GM21723 (cell line): ENCODE measurements around the gene ITGAV.
"Not testable (repeated sequence)": the region's sequence is repeated elsewhere in the genome, so short reads cannot be mapped to it uniquely, and the experiment has no call there.

Experiments
- ATAC-seq: cut with Tn5 transposase; IDR thresholded peaks from one replicate; pipeline ENCODE4 v1.9.1; 2021; ENCODE audit warnings: mild to moderate bottlenecking, moderate library complexity; ENCODE audit not compliant: unreplicated experiment

The ITGAV gene

GRCh38 chr2:186589612-186590349 is at the start of gene ITGAV:
Gene ITGAV (plus strand): TSS chr2:186590056. CDS start chr2:186590339, 283 bp downstream.
- peak; percentile 96 for ATAC-seq

GRCh38 chr2:186540941-186541340 is 48.9 kb upstream of the ITGAV start:
- ATAC-seq = no peak

GRCh38 chr2:186542002-186542401 is 47.9 kb upstream of the ITGAV start:
- no peak for ATAC-seq

DNA sequence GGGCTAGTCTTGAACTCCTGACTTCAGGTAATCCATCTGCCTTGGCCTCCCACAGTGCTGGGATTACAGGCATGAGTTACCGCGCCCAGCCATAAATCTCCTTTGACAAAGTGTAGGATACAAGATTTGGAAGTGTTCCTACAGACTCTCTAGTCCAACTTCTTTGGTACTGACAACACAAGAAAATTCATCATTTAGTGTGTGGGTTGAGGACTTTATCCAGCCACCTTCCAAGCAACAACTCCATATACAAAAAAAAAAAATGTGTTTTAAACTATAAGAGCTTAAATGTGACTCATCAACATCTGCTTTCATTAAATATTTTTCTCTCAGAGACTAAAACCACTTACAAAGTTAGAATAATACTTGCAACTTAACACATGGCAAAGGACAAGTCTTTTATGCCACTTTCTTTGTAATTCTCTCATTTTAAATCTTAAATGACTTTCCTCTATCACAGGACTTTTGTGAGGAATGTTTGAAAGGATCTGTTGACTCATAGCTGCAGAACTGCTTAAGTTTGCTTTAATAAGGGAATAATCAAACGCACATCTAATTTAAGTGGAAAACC is 46.2 kb upstream of the ITGAV start:
- no peak for ATAC-seq

GRCh38 chr2:186544255-186544675 is 45.6 kb upstream of the ITGAV start:
- no peak for ATAC-seq

- no peak for ATAC-seq
These were observed 43.0 kb upstream of the ITGAV start for GRCh38 chr2:186546846-186547245.

GRCh38 chr2:186551323-186552050 is 38.4 kb upstream of the ITGAV start:
- no peak for ATAC-seq

GRCh38 chr2:186554429-186554828 is 35.4 kb upstream of the ITGAV start:
- no peak for ATAC-seq

GRCh38 chr2:186554850-186555671 is 34.8 kb upstream of the ITGAV start:
- no peak for ATAC-seq

- ATAC-seq = no peak
These were observed 31.2 kb upstream of the ITGAV start for GRCh38 chr2:186558512-186559276.

DNA sequence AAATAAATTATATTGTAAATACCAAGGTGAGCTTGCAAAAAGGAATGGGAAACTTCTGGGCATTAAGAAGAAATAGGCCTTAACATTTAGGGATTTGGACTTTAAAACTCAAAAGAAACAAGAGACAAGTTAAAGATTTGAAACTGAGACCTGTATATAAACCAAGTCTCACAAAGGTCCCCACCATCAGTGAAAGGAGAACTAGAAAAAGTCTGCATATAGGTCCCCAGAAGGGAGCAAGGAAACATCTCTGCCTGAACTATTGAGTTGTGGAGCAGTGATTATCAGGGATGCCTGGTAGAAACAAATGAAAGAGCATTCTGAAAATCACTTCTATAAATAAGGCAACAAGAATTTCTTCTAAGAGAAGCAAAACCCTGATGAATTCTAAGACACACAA is 30.5 kb upstream of the ITGAV start:
- peak; percentile 70 for ATAC-seq

DNA sequence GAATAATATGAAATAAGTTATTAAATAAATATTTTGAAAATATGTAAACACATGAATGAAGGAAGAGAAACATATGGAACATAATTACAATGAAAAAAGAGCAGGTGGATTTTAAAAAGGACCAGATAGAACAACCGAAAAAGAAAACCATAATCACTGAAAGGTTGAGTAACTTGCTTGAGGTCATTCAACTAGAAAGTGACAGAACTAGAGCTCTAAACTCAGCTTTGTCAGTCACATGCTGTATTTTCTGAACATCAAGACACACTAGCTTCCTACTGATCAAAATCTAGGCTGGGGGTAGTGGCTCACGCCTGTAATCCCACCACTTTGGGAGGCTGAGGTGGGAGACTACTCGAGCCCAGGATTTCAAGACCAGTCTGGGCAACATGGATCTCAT is 30.0 kb upstream of the ITGAV start:
- peak; percentile 90 for ATAC-seq

- ATAC-seq = peak; percentile 11
These were observed 29.6 kb upstream of the ITGAV start for GRCh38 chr2:186560254-186560653.

GRCh38 chr2:186561467-186562208 is 28.2 kb upstream of the ITGAV start:
- no peak for ATAC-seq

DNA sequence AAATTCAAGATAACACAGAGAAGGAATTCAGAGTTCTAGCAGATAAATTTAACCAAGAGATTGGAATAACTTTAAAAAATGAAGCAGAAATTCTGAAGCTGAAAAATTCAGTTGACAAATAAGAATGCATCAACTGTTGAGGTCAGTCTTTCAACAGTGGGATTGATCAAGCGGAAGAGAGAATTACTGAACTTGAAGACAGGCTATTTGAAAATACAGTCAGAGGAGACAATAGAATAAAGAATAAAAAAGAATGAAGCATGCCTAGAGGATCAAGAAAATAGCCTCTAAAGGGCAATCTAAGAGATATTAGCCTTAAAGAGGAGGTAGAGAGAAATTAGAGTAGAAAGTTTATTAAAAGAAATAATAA is 27.7 kb upstream of the ITGAV start:
- no peak for ATAC-seq

DNA sequence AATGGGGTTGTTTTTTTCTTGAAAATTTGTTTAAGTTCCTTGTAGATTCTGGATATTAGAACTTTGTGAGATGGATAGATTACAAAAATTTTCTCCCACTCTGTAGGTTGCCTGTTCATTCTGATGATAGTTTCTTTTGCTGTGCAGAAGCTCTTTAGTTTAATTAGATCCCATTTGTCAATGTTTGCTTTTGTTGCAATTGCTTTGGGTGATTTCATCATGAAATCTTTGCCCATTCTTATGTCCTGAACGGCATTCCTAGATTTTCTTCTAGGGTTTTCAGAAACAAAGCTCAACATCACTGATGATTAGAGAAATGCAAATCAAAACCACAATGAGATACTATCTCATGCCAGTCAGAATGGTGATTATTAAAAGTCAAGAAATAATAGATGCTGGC is 21.3 kb upstream of the ITGAV start:
- not testable (repeated sequence) for ATAC-seq

DNA sequence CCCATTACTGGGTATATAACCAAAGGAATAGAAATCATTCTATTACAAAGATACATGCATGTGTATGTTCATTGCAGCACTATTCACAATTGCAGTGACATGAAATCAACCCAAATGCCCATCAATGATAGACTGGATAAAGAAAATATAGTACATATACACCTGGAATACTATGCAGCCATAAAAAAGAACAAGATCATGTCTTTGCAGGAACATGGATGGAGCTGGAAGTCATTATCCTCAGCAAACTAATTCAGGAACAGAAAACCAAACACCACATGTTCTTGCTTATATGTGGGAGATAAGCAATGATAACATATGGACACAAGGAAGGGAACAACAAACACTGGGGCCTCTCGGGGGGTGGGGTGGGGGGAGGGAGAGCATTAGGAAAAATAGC is 20.7 kb upstream of the ITGAV start:
- ATAC-seq = not testable (repeated sequence)

DNA sequence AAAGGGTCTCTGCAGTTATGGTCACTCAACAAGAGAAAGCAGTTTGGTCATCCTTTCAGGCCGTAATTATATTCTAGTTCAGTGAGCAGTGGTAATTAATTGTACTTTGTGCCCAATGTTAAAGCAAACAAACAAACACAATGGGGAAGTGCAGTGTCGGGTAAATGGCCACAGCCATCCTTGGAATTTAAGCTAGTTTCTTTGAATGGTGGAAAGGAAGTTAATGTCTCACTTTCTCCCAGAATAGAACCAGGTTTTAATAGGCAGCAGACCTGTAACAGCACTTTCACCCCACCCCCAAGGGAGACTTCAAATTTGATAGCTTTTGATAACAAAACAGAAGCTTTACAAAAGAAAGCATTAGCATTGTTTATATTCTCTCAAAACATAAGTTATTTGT is 20.0 kb upstream of the ITGAV start:
- no peak for ATAC-seq

- ATAC-seq = no peak
These were observed 19.3 kb upstream of the ITGAV start for GRCh38 chr2:186570604-186571003.

DNA sequence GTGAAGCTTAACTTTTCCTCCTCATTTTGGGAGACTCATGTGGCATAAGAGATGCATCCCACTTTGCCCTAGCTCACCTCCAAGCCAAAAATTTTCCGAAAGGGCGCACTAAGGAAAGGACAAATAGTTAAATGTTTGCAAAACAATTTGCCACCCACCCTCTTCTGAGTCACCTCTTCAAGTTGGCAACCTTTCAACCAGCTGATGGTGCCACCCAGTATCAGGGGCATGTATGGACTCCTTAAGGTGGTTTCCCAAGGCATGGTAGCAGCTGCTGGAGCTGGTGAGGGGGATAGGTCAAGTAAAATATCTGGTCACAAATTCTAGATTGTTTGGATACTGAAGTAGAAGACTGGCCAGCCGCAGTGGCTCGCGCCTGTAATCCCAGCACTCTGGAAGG is 17.2 kb upstream of the ITGAV start:
- ATAC-seq = no peak
